CD4-positive, alpha-beta T cell treated with Interleukin-6 at 100 ng/mL for 8 hours (primary cell): ENCODE results near the gene EML6.
"Not testable (repeated sequence)": the region's sequence is repeated elsewhere in the genome, so short reads cannot be mapped to it uniquely, and the experiment has no call there.

ENCODE experiments used
- DNase-seq: peaks from one replicate; pipeline ENCODE4 v3.0.0-alpha.2; 2020; ENCODE audit warnings: mixed read lengths, low spot score

EML6 gene

GRCh38 chr2:54723131-54723995, at the start of gene EML6:
Gene EML6, plus strand, starts transcription at chr2:54723662. Its CDS starts 1,400 bp downstream, at chr2:54725062.
- DNase-seq: peak; percentile 98

GRCh38 chr2:54675281-54675680, 48.2 kb upstream of the EML6 start:
- no peak for DNase-seq

GRCh38 chr2:54675738-54676137, 47.7 kb upstream of the EML6 start:
- no peak for DNase-seq

GRCh38 chr2:54676656-54677055, 46.8 kb upstream of the EML6 start:
- no peak for DNase-seq

- no peak for DNase-seq
These were observed 45.8 kb upstream of the EML6 start for GRCh38 chr2:54677476-54678265.

- no peak for DNase-seq
These were observed 44.7 kb upstream of the EML6 start for GRCh38 chr2:54678719-54679118.

GRCh38 chr2:54680397-54681041, 42.9 kb upstream of the EML6 start:
- DNase-seq: no peak

- no peak for DNase-seq
These were observed 42.0 kb upstream of the EML6 start for GRCh38 chr2:54681416-54681815.

GRCh38 chr2:54683596-54683995, 39.9 kb upstream of the EML6 start:
- DNase-seq: no peak

- no peak for DNase-seq
These were observed 38.1 kb upstream of the EML6 start for GRCh38 chr2:54685263-54685775.

GRCh38 chr2:54687595-54688152, 35.8 kb upstream of the EML6 start:
- no peak for DNase-seq

GRCh38 chr2:54691445-54692135, 31.9 kb upstream of the EML6 start:
- DNase-seq: no peak

- no peak for DNase-seq
These were observed 30.9 kb upstream of the EML6 start for GRCh38 chr2:54692556-54692955.

- no peak for DNase-seq
These were observed 28.1 kb upstream of the EML6 start for GRCh38 chr2:54695378-54695777.

GRCh38 chr2:54697934-54698333, 25.5 kb upstream of the EML6 start:
- no peak for DNase-seq

GRCh38 chr2:54698926-54699325, 24.5 kb upstream of the EML6 start:
- DNase-seq: not testable (repeated sequence)

GRCh38 chr2:54699665-54700064, 23.8 kb upstream of the EML6 start:
- DNase-seq: no peak

GRCh38 chr2:54701029-54701428, 22.4 kb upstream of the EML6 start:
- DNase-seq: no peak

- no peak for DNase-seq
These were observed 19.2 kb upstream of the EML6 start for GRCh38 chr2:54704238-54704637.

- peak; percentile 45 for DNase-seq
These were observed 18.5 kb upstream of the EML6 start for GRCh38 chr2:54704688-54705605.
